ENCODE data around the gene ARHGAP15.

The ARHGAP15 gene

GRCh38 chr2:143237146-143237777 lies 108.0 kb downstream of the ARHGAP15 start:
- no peak for TF ChIP-seq POLR2A (IDR thresholded peaks at IDR 0.05; ENCODE audit: low read length)
- no peak for TF ChIP-seq GATA1 (IDR thresholded peaks at IDR 0.05; ENCODE audit: low read depth, low read length)
- DNase-seq = no peak

GRCh38 chr2:143241403-143242088 lies 112.3 kb downstream of the ARHGAP15 start:
- TF ChIP-seq POLR2A (IDR thresholded peaks at IDR 0.05; ENCODE audit: low read length) = no peak
- TF ChIP-seq GATA1 (IDR thresholded peaks at IDR 0.05; ENCODE audit: low read depth, low read length) = no peak
- DNase-seq = no peak

- DNase-seq = no peak
- TF ChIP-seq GATA1 (IDR thresholded peaks at IDR 0.05; ENCODE audit: low read depth, low read length) = no peak
- no peak for TF ChIP-seq POLR2A (IDR thresholded peaks at IDR 0.05; ENCODE audit: low read length)
These were observed 117.0 kb downstream of the ARHGAP15 start for GRCh38 chr2:143246246-143246645.

- TF ChIP-seq POLR2A (IDR thresholded peaks at IDR 0.05; ENCODE audit: low read length) (no peak), GATA1 (IDR thresholded peaks at IDR 0.05; ENCODE audit: low read depth, low read length) (no peak)
- no peak for DNase-seq
These were observed 117.9 kb downstream of the ARHGAP15 start for GRCh38 chr2:143246815-143247744.

GRCh38 chr2:143248631-143249030 lies 119.4 kb downstream of the ARHGAP15 start:
- TF ChIP-seq POLR2A (IDR thresholded peaks at IDR 0.05; ENCODE audit: low read length) = no peak
- no peak for TF ChIP-seq GATA1 (IDR thresholded peaks at IDR 0.05; ENCODE audit: low read depth, low read length)
- no peak for DNase-seq

- DNase-seq = no peak
- TF ChIP-seq POLR2A (IDR thresholded peaks at IDR 0.05; ENCODE audit: low read length) (no peak), GATA1 (IDR thresholded peaks at IDR 0.05; ENCODE audit: low read depth, low read length) (no peak)
These were observed 122.5 kb downstream of the ARHGAP15 start for GRCh38 chr2:143251681-143252080.

- TF ChIP-seq GATA1 (IDR thresholded peaks at IDR 0.05; ENCODE audit: low read depth, low read length) (no peak), POLR2A (IDR thresholded peaks at IDR 0.05; ENCODE audit: low read length) (no peak)
- DNase-seq = no peak
These were observed 123.1 kb downstream of the ARHGAP15 start for GRCh38 chr2:143252138-143252907.

GRCh38 chr2:143254110-143254509 lies 124.9 kb downstream of the ARHGAP15 start:
- no peak for DNase-seq
- TF ChIP-seq POLR2A (IDR thresholded peaks at IDR 0.05; ENCODE audit: low read length) (no peak), GATA1 (IDR thresholded peaks at IDR 0.05; ENCODE audit: low read depth, low read length) (no peak)

- no peak for TF ChIP-seq GATA1 (IDR thresholded peaks at IDR 0.05; ENCODE audit: low read depth, low read length)
- no peak for TF ChIP-seq POLR2A (IDR thresholded peaks at IDR 0.05; ENCODE audit: low read length)
- no peak for DNase-seq
These were observed 125.9 kb downstream of the ARHGAP15 start for GRCh38 chr2:143255086-143255485.

- DNase-seq = no peak
These were observed 126.7 kb downstream of the ARHGAP15 start for GRCh38 chr2:143255899-143256298.

GRCh38 chr2:143258126-143258892 lies 129.1 kb downstream of the ARHGAP15 start:
- peak; percentile 27 to 56 for DNase-seq
- TF ChIP-seq POLR2A (IDR thresholded peaks at IDR 0.05; ENCODE audit: low read length) (no peak), GATA1 (IDR thresholded peaks at IDR 0.05; ENCODE audit: low read depth, low read length) (no peak)

More at GRCh38 chr2:143255899-143256298, 126.7 kb downstream of the ARHGAP15 start:
- no peak for TF ChIP-seq POLR2A (IDR thresholded peaks at IDR 0.05; ENCODE audit: low read length)
- TF ChIP-seq GATA1 (IDR thresholded peaks at IDR 0.05; ENCODE audit: low read depth, low read length) = no peak

GRCh38 chr2:143259368-143259958 lies 130.2 kb downstream of the ARHGAP15 start:
- no peak for TF ChIP-seq POLR2A (IDR thresholded peaks at IDR 0.05; ENCODE audit: low read length)
- TF ChIP-seq GATA1 (IDR thresholded peaks at IDR 0.05; ENCODE audit: low read depth, low read length) = no peak
- DNase-seq = peak; percentile 71 to 84

Data from erythroblast (primary cell).